Measurements from ENCODE around the gene DRD3. TPM values are rescaled to one million over a fixed set of nuclear protein-coding genes. Genes with fewer than 3 reads are reported as not detected.

The DRD3 gene
- polyA plus RNA-seq, 3 donors = not detected

GRCh38 chr3:114226313-114226712 lies 47.5 kb upstream of the DRD3 start:
- Histone ChIP-seq H3K36me3 (replicated peaks in 1 of 2; ENCODE audit: control insufficient read depth in 1 of 2, insufficient read depth in 2 of 2, low read length in 2 of 2) (no peaks in the 10 kb centered on the region), H3K27ac (ENCODE audit: low read depth in 1 of 2, low read length in 2 of 2) (no peak overlapping the region), H3K79me2 (ENCODE audit: insufficient read depth, low read length) (no peaks in the 10 kb centered on the region), H2AFZ (ENCODE audit: insufficient read depth, low read depth, low read length, poor library complexity, severe bottlenecking) (no peak overlapping the region), H3K9me3 (replicated peaks in 1 of 2; ENCODE audit: control insufficient read depth in 1 of 2, insufficient read depth in 1 of 2, low read length in 2 of 2) (peaks cover 0 to 13% of the 10 kb centered on the region in 2 donors), H3K9ac (ENCODE audit: insufficient read depth, low read length, poor library complexity, severe bottlenecking) (no peak overlapping the region), H3K27me3 (ENCODE audit: control insufficient read depth in 2 of 2, insufficient read depth in 2 of 2, low read length in 2 of 2) (no peaks in the 10 kb centered on the region), H3K4me3 (replicated peaks in 1 of 3; ENCODE audit: low read depth in 2 of 3, low read length in 3 of 3) (no peak overlapping the region), H4K20me1 (ENCODE audit: insufficient read depth, low read length) (no peaks in the 10 kb centered on the region), H3K4me1 (ENCODE audit: control insufficient read depth in 1 of 2, insufficient read depth in 2 of 2, low read length in 2 of 2) (no peaks in the 10 kb centered on the region), H3K4me2 (replicated peaks; ENCODE audit: extremely low read depth, low read length, poor library complexity, severe bottlenecking) (no peak overlapping the region)
- peaks cover 0 to 4% (median 3%) of the 10 kb centered on the region in 3 donors for H3K27me3 Mint-ChIP-seq (ENCODE audit: low read depth in 3 of 3)
- peaks cover 4 to 17% (median 10%) of the 10 kb centered on the region in 7 donors for H3K9me3 Mint-ChIP-seq
- WGBS (ENCODE audit: insufficient coverage) = 100% methylated on average over 1 of the region's 2 CpGs
- intact Hi-C loops (cut with micrococcal nuclease) = no loop called here
- H3K36me3 Mint-ChIP-seq = no peaks in the 10 kb centered on the region
- H3K4me1 Mint-ChIP-seq = no peaks in the 10 kb centered on the region
- TF ChIP-seq CTCF (IDR thresholded peaks at IDR 0.05) = no peak
- no peak for DNase-seq
- no peak overlapping the region for H3K4me3 Mint-ChIP-seq
- peak overlapping the region in 1 of 7 donors; percentile 81 for H3K27ac Mint-ChIP-seq

GRCh38 chr3:114223143-114223542 lies 44.3 kb upstream of the DRD3 start:
- no peak overlapping the region for H3K4me2 ChIP-seq (replicated peaks; ENCODE audit: extremely low read depth, low read length, poor library complexity, severe bottlenecking)
- no peak overlapping the region for H3K4me3 ChIP-seq (replicated peaks in 1 of 3; ENCODE audit: low read depth in 2 of 3, low read length in 3 of 3)
- Mint-ChIP-seq H3K4me3 (no peak overlapping the region), H3K36me3 (no peaks in the 10 kb centered on the region), H3K27ac (no peak overlapping the region), H3K4me1 (no peaks in the 10 kb centered on the region), H3K9me3 (peaks cover 4 to 15% (median 12%) of the 10 kb centered on the region in 7 donors), H3K27me3 (ENCODE audit: low read depth in 3 of 3) (peaks cover 0 to 4% (median 3%) of the 10 kb centered on the region in 3 donors)
- intact Hi-C loops (cut with micrococcal nuclease) = no loop called here
- H3K27me3 ChIP-seq (ENCODE audit: control insufficient read depth in 2 of 2, insufficient read depth in 2 of 2, low read length in 2 of 2) = no peaks in the 10 kb centered on the region
- no peaks in the 10 kb centered on the region for H3K36me3 ChIP-seq (replicated peaks in 1 of 2; ENCODE audit: control insufficient read depth in 1 of 2, insufficient read depth in 2 of 2, low read length in 2 of 2)
- H2AFZ ChIP-seq (ENCODE audit: insufficient read depth, low read depth, low read length, poor library complexity, severe bottlenecking) = no peak overlapping the region
- peaks cover 0 to 13% of the 10 kb centered on the region in 2 donors for H3K9me3 ChIP-seq (replicated peaks in 1 of 2; ENCODE audit: control insufficient read depth in 1 of 2, insufficient read depth in 1 of 2, low read length in 2 of 2)
- 80% methylated on average over 1 of the region's 3 CpGs for WGBS (ENCODE audit: insufficient coverage)
- H3K27ac ChIP-seq (ENCODE audit: low read depth in 1 of 2, low read length in 2 of 2) = no peak overlapping the region
- H3K9ac ChIP-seq (ENCODE audit: insufficient read depth, low read length, poor library complexity, severe bottlenecking) = no peak overlapping the region
- no peaks in the 10 kb centered on the region for H3K79me2 ChIP-seq (ENCODE audit: insufficient read depth, low read length)
- no peak for TF ChIP-seq CTCF (IDR thresholded peaks at IDR 0.05)
- no peak for DNase-seq
- no peaks in the 10 kb centered on the region for H3K4me1 ChIP-seq (ENCODE audit: control insufficient read depth in 1 of 2, insufficient read depth in 2 of 2, low read length in 2 of 2)
- no peaks in the 10 kb centered on the region for H4K20me1 ChIP-seq (ENCODE audit: insufficient read depth, low read length)
